Right renal pelvis (tissue), 4 donors: ENCODE data around the gene ZNF865. TPM values are rescaled to one million over a fixed set of nuclear protein-coding genes. Genes with fewer than 3 reads are reported as not detected.

Experiments
- DNase-seq, 4 donors: peaks; one replicate each; pipeline ENCODE4 v3.0.0-alpha.2; 2013; ENCODE audit warnings: low read depth in 4 of 4, low spot score in 3 of 4, missing footprints in 1 of 4
- polyA plus RNA-seq, 4 donors: library from polyadenylated mRNA; unstranded; fragments of 120-200 nt; gene quantifications; one replicate each; pipeline ENCODE4 v1.2.1, GENCODE V29; 2013; ENCODE audit not compliant: insufficient read length in 4 of 4

ZNF865 gene
- polyA plus RNA-seq, 4 donors = 7.3 to 12.7 (median 7.8) TPM

DNA sequence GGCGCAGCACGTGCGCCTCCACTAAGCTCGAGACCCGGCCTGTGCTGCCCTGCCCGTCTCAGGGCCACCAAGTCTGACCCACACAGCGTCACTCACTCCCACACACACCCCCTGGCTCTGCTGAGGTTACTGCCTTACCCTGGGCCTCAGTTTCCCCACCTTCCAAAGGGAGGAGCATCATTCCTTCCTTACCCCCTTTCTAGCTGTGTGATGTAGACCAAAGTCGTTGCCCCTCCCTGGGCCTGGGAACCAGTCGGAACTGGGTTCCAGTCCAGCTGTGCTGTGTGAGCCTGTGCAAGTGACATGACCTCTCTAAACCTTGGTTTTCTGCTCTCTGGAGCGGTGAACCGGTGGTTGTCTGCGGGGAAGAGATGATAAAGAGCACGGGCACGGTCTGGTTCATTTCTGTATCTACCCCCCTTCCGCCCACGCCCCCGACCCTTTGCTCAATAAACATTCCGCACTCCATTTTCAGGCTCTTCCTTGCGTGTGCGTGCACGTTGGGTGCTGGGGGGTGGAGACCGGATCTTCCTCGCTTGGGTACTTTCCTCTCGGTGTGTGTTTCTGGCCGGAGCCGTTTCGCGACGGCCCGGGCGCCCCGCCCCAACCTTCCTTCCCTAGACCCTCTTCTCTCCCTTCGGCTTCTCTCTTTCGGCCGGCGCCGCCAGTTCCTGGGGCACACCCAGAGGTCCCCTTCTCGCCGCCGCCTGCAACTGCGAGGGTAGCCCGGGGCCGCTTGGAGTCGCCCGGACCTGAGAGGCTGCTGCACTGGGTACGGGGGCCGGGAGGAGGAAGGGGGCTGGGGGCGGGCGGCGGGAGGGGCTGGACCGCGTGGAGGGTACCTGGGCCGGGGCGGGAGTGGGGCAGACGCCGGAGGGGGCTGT lies 37.8 kb downstream of the ZNF865 start, which contains the start of gene ZNF581:
Gene ZNF581 (plus strand): TSS at position 647 of the 884 bp plus-strand sequence. CDS start 923 bp downstream, outside the sequence.
- DNase-seq = peak in 1 of 4 donors; percentile 65

GRCh38 chr19:55643887-55644176 lies 38.4 kb downstream of the ZNF865 start:
- no peak for DNase-seq

DNA sequence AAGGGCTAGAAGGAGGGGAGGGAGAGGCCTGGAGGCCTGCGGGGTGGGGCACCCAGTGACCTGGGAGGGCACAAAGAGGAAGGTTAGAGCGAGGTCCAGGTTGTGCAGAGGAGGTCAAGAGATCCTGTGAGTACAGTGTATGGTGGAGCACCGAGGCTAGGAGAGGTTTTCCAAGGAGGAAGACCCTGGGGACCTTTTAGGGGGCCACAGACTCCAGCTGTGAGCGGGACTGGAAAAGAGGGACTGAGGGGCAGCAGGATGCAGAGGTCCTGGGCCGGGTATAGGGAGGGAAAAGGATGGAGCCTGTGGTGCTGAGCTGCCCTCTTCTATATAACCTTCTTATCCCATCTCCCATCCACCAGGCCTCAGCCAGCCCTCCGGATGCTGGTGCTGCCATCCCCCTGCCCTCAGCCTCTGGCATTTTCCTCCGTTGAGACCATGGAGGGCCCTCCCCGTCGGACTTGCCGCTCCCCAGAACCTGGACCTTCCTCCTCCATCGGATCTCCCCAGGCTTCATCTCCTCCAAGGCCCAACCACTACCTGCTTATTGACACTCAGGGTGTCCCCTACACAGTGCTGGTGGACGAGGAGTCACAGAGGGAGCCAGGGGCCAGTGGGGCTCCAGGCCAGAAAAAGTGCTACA lies 38.9 kb downstream of the ZNF865 start:
- DNase-seq = no peak

- no peak for DNase-seq
Observed at GRCh38 chr19:55644842-55645511, 39.5 kb downstream of the ZNF865 start.

GRCh38 chr19:55645512-55645881 lies 40.0 kb downstream of the ZNF865 start:
- no peak for DNase-seq

GRCh38 chr19:55646889-55647731 lies 41.7 kb downstream of the ZNF865 start:
- DNase-seq = no peak

DNA sequence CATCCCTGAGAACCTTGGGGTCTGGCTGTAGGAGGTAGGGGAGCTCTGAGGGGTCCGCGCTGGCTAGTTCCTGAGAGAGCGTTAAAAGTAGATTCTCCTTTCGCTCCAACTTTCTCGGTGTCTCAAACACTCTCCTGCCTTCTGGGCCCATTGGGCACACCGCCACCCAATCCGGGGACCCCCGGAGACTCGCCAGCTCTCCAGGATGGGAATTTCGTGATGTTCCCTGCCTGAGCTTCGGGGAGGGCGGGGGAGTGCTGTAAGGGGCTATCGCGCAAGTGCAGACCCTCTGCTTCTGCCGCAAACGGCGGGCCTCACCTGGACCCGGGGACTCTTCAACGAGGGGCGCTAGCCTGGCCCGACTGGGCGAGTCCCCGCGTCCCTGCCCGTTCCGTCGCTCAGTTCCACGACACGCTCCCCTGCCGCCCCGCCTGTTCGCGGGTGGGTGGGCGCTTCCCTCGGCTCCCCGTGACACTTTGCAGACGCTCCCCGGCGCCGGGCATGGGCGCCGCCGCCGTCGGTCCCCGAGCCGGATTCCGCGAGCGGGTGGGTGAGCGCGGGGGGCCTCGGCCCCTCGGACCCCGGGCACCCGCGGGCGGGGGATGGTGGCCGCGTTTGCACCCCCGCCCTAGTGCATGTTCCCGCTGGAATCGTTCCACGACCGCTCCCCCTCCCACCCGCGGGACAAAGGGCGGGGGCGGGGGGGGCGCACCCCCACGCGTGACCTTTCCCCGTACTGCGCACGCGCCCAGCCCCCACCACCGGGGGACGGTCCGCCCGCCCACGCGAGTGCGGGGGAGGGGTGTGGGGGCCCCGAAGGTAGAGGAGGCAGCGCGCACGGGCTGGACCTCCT lies 42.5 kb downstream of the ZNF865 start, which contains the start of gene CCDC106:
Gene CCDC106 (plus strand): TSS at position 481 of the 853 bp plus-strand sequence. CDS start 835 bp downstream, outside the sequence.
- peak in 2 of 4 donors; percentile 62 to 78 for DNase-seq

- no peak for DNase-seq
Observed at GRCh38 chr19:55648585-55649267, 43.3 kb downstream of the ZNF865 start.

DNA sequence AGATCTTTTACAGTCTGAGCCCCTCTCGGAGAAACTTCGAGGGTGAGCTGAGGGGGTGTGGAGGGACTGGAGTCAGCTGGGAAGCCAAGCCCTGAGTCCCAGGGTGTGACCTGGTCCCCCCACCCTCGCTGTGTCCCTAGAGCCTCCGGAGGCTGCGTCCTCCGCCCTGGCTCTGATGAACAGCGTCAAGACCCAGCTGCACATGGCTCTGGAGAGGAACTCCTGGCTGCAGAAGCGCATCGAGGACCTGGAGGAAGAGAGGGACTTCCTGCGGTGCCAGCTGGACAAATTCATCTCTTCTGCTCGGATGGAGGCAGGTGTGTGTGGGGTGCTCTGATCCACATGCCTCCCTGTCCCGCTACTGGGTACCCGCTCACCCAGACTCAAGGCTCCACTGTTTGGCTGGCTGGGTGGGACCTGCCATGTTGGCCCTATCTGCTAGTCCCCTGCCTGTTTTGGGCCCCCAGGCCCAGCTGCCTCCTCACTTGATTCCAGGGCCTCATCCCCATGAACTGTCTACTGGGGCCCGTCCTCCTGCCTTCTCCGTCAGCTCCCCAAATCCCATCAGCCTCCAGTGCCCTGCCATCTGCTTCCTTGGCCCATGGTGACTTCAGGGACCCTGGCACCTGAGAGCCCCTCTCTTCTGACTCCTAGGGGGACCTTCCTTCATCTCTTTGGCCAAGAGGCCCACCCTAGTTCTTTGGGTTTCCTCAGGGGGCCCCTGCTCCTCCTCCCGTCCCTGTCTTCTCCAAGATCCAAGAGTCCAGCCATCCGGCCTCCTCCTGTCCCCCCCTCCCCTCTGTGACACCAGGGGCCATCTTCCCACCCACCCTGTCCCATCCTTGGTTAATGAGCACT lies 44.0 kb downstream of the ZNF865 start:
- no peak for DNase-seq

DNA sequence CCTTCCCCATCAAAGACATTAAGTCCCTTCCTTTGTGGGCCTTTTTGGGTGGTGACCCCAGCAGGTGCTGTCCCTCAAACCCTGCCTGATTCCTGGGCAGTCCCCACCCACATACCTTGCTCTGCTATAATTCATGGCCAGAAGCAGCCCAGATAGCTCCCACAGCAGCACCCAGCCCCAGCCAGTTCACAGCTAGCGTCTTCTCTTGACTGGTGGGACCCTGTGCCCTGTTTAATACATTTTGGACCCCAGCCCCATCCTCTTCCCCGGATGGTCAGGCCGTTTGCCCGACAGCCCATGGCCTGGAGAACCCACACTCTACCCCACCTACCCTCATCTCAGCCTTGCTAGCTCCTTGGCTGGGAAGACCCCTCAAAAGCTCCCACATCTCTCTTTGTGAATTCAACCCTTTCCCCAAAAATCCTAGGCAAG lies 44.7 kb downstream of the ZNF865 start:
- DNase-seq = no peak

DNA sequence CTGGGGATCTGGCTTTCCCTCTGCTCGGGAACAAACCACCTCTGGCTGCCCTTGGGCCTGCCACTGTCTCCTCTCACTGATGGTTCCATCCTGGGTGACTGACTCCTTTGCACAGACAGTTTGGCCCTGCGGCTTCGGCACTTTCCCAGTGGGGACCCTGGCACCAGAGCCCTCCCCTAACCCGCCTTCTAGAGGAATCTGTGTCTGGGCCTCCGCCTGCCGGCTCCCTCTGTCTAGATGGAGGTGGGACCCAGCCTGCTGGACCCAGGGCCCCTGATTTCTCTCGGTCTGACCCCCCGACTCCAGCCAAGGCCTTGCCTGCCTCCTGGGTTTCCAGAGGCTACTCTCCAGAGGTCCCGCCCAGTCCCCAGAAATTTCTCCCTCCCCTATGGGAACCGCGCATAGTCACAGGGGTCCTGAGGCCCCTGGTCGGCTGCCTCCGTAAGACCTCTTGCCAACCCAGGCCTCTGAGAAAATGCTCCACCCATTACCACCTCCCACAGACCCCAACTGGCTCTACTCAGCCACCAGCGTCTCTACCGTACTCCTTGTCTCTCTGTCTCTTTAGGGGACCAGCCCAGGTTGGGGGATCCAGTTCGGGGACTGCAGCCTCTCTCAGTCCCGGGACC lies 45.3 kb downstream of the ZNF865 start:
- no peak for DNase-seq

- DNase-seq = no peak
Observed at GRCh38 chr19:55651236-55651635, 45.8 kb downstream of the ZNF865 start.

GRCh38 chr19:55652311-55653128 lies 47.1 kb downstream of the ZNF865 start:
- no peak for DNase-seq

- DNase-seq = peak; percentile 98 to 100 (median 99)
Observed at GRCh38 chr19:55653651-55654322, 48.3 kb downstream of the ZNF865 start.

GRCh38 chr19:55654323-55654867 lies 48.9 kb downstream of the ZNF865 start:
- peak; percentile 98 to 100 (median 100) for DNase-seq
